Endothelial cell of umbilical vein (primary cell): ENCODE results near the gene TFAP2E. TPM values are rescaled to one million over a fixed set of nuclear protein-coding genes. Genes with fewer than 3 reads are reported as not detected.

Experiments used
- BruUV-seq: library from RNA; stranded (reverse); fragments of 400-500 nt; replicated peaks from 2 replicates; lab custom pipeline; 2021; lab: Mats Ljungman, UMichigan
- CTCF ChIA-PET: fragments of 300-600, 350-600 bp; sonication (Branson Sonifier 250); formaldehyde crosslinking; loops from one replicate; lab custom pipeline; 2021; ENCODE audit warnings: antibody characterized with exemption, inconsistent platforms; lab: Charles Lee
- POLR2A ChIA-PET: fragments of 300-600, 350-600 bp; sonication (Branson Sonifier 250); formaldehyde crosslinking; loops from one replicate; lab custom pipeline; 2021; ENCODE audit warnings: antibody characterized with exemption, inconsistent platforms; lab: Charles Lee
- DNase-seq: peaks from one replicate; pipeline ENCODE4 v3.0.0-alpha.2; 2011; ENCODE audit warnings: low read depth, low spot score
- FAIRE-seq: peaks from 2 replicates; lab custom pipeline; 2011; peaks lifted over from hg19 to GRCh38; lab: Jason Lieb, UNC
- H2AFZ ChIP-seq: 2 replicates; pipeline ENCODE4 v1.6.0; 2012; ENCODE audit warnings: low read depth, low read length, control low read depth, inconsistent platforms
- H3K27ac ChIP-seq: 2 replicates; pipeline ENCODE4 v1.5.1; 2011; ENCODE audit warnings: low read depth, mild to moderate bottlenecking, control low read depth, low read length, moderate library complexity; ENCODE audit not compliant: insufficient read depth
- H3K27me3 ChIP-seq, 2 experiments: 2 replicates each; pipeline versions ENCODE4 v1.6.0 to v1.6.1; 2011; ENCODE audit warnings: low read length in 2 of 2, mixed read lengths in 1 of 2; ENCODE audit not compliant: control insufficient read depth in 2 of 2, insufficient read depth in 2 of 2
- H3K36me3 ChIP-seq, 2 experiments: 2 replicates in 1 of 2; 3 replicates in 1 of 2; pipeline ENCODE4 v1.5.1; 2011; ENCODE audit warnings: low read length in 2 of 2, mild to moderate bottlenecking in 1 of 2, moderate library complexity in 1 of 2; ENCODE audit not compliant: control insufficient read depth in 2 of 2, insufficient read depth in 2 of 2; ENCODE audit errors: extremely low read depth in 1 of 2
- H3K4me1 ChIP-seq: 3 replicates; pipeline ENCODE4 v1.5.1; 2011; ENCODE audit warnings: mild to moderate bottlenecking, low read length; ENCODE audit not compliant: control insufficient read depth, insufficient read depth; ENCODE audit errors: extremely low read depth
- H3K4me2 ChIP-seq: 2 replicates; pipeline ENCODE4 v1.6.1; 2011; ENCODE audit warnings: low read length, control low read depth, mixed read lengths; ENCODE audit not compliant: insufficient read depth
- H3K4me3 ChIP-seq, 3 experiments: fragments of 200-600 bp in 1 of 3; sonication (generic), shearing (Covaris generic) in 1 of 3; replicated peaks in 1 of 3; 2 replicates each; pipeline ENCODE4 v1.5.1; 2011 to 2016; ENCODE audit warnings: control low read depth in 3 of 3, low read length in 3 of 3, mild to moderate bottlenecking in 2 of 3, inconsistent platforms in 1 of 3, low read depth in 1 of 3, moderate library complexity in 1 of 3; ENCODE audit not compliant: insufficient read depth in 1 of 3
- H3K79me2 ChIP-seq: 2 replicates; pipeline ENCODE4 v1.6.0; 2012; ENCODE audit warnings: low read length, inconsistent platforms; ENCODE audit not compliant: control insufficient read depth, insufficient read depth
- H3K9ac ChIP-seq: replicated peaks from 2 replicates; pipeline ENCODE3; 2011; ENCODE audit warnings: low read length, control low read depth; ENCODE audit not compliant: insufficient read depth; ENCODE audit errors: extremely low read depth
- H3K9me1 ChIP-seq: replicated peaks from 3 replicates; pipeline ENCODE4 v1.6.0; 2011; ENCODE audit warnings: mild to moderate bottlenecking, low read length; ENCODE audit not compliant: control insufficient read depth, insufficient read depth; ENCODE audit errors: extremely low read depth
- H3K9me3 ChIP-seq: replicated peaks from 2 replicates; pipeline ENCODE4 v1.5.1; 2012; ENCODE audit warnings: low read length, inconsistent platforms; ENCODE audit not compliant: control insufficient read depth, insufficient read depth
- H4K20me1 ChIP-seq: replicated peaks from 2 replicates; pipeline ENCODE3; 2011; ENCODE audit warnings: mild to moderate bottlenecking, low read length; ENCODE audit not compliant: control insufficient read depth, insufficient read depth; ENCODE audit errors: extremely low read depth
- EZH2 ChIP-seq: IDR thresholded peaks from 2 replicates; pipeline ENCODE4 v1.6.1; 2012; ENCODE audit warnings: borderline replicate concordance, low read depth, mild to moderate bottlenecking, moderate library complexity, low read length, inconsistent platforms; ENCODE audit not compliant: severe bottlenecking
- FOS ChIP-seq: IDR thresholded peaks from 2 replicates; pipeline ENCODE4 v1.6.1; 2011; ENCODE audit warnings: mild to moderate bottlenecking, low read length, moderate library complexity, borderline replicate concordance; ENCODE audit not compliant: insufficient read depth
- GATA2 ChIP-seq: IDR thresholded peaks from 2 replicates; pipeline ENCODE4 v1.7.0; 2011; ENCODE audit warnings: low read depth, mild to moderate bottlenecking, moderate library complexity, mixed read lengths, low read length; ENCODE audit not compliant: insufficient read length, insufficient read depth
- JUN ChIP-seq: IDR thresholded peaks from 2 replicates; pipeline ENCODE4 v1.6.1; 2011; ENCODE audit warnings: borderline replicate concordance, low read depth; ENCODE audit not compliant: insufficient read length, insufficient read depth
- MYC ChIP-seq: IDR thresholded peaks from one replicate; pipeline ENCODE4 v1.6.1; 2011; ENCODE audit warnings: mild to moderate bottlenecking, low read depth, low read length
- POLR2A ChIP-seq: IDR thresholded peaks from 2 replicates; pipeline ENCODE4 v1.6.1; 2012; ENCODE audit warnings: low read depth, mild to moderate bottlenecking, control low read depth, low read length
- POLR2AphosphoS5 ChIP-seq: IDR thresholded peaks from 2 replicates; pipeline ENCODE4 v1.6.1; 2012; ENCODE audit warnings: low read depth, mild to moderate bottlenecking, control low read depth, low read length, moderate library complexity; ENCODE audit not compliant: insufficient read depth
- dilution Hi-C: fragments of 300-500 bp; cut with MboI; formaldehyde crosslinking; loops from one replicate; pipeline ENCODE4 v1.15.0; 2019; ENCODE audit warnings: low sequenced_read_pairs; ENCODE audit not compliant: extremely low pct_ligation_motif_present
- intact Hi-C: fragments of 100-400 bp; cut with micrococcal nuclease; formaldehyde crosslinking; loops from one replicate; pipeline ENCODE4 v1.10.0; 2022
- polyA plus RNA-seq, 4 experiments: library from polyadenylated mRNA; depleted of rRNA in 3 of 4; stranded (reverse) in 3 of 4; unstranded in 1 of 4; fragments of >200 nt; gene quantifications; 2 replicates each; pipeline versions ENCODE4 v1.2.1 to v1.2.3, GENCODE V29; 2011 to 2012; ENCODE audit warnings: missing spikeins in 1 of 4
- total RNA-seq: library from RNA; stranded (reverse); gene quantifications from 2 replicates; pipeline ENCODE4 v1.2.3, GENCODE V29; 2021
- TF ChIP-seq, protein P1 (sequence below), 2 donors: IDR thresholded peaks; 1 replicate in 1 of 2; 2 replicates in 1 of 2; pipeline ENCODE4 v1.5.1; 2011; ENCODE audit warnings: low read length in 2 of 2, mild to moderate bottlenecking in 2 of 2, moderate library complexity in 2 of 2, control low read depth in 1 of 2, inconsistent platforms in 1 of 2, low read depth in 1 of 2; ENCODE audit not compliant: insufficient read depth in 1 of 2; ENCODE audit errors: extremely low read depth in 1 of 2
- TF ChIP-seq, protein P2 (sequence below): IDR thresholded peaks from 2 replicates; pipeline ENCODE4 v1.6.1; 2011; ENCODE audit not compliant: insufficient read depth, insufficient read length

Gene TFAP2E
- total and polyA plus RNA-seq, 2 donors (not counting 3 experiments of a cell fraction or from before 2014, with no cell fraction given), result 0.06 TPM; not detected in 1

DNA sequence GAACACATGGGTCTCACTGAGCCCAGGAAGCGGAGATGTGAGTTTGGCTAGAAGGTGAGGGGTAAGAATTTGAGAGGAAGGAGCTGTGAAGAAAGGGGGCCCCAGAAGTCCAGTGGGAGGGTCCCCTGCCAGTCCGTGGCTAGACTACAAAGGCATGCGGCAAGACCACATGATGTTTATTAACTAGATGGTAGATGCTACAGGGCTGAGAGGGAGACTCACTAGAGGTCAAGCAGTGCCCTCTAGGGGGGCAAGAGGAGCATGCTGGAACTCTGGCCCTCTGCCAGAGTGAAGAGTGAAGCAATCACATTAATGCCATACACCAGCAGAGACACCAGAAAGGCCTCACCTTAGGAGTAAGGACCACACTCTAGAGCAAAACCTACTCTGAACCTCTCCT, 28.1 kb upstream of the TFAP2E start:
- Histone ChIP-seq H3K27ac (no peak overlapping the region), H3K27me3 (no peaks in the 10 kb centered on the region), H4K20me1 (peaks cover 2% of the 10 kb centered on the region), H3K9me3 (no peaks in the 10 kb centered on the region), H3K4me2 (no peak overlapping the region), H3K79me2 (no peaks in the 10 kb centered on the region), H3K36me3 (no peaks in the 10 kb centered on the region), H3K9me1 (no peaks in the 10 kb centered on the region), H2AFZ (no peak overlapping the region), H3K4me3 (no peak overlapping the region), H3K4me1 (no peaks in the 10 kb centered on the region), H3K9ac (no peak overlapping the region)
- FAIRE-seq, result no peak
- DNase-seq, result no peak
- dilution Hi-C loops, result no loop called here
- intact Hi-C loops, result no loop called here
- TF ChIP-seq, protein P1, sequence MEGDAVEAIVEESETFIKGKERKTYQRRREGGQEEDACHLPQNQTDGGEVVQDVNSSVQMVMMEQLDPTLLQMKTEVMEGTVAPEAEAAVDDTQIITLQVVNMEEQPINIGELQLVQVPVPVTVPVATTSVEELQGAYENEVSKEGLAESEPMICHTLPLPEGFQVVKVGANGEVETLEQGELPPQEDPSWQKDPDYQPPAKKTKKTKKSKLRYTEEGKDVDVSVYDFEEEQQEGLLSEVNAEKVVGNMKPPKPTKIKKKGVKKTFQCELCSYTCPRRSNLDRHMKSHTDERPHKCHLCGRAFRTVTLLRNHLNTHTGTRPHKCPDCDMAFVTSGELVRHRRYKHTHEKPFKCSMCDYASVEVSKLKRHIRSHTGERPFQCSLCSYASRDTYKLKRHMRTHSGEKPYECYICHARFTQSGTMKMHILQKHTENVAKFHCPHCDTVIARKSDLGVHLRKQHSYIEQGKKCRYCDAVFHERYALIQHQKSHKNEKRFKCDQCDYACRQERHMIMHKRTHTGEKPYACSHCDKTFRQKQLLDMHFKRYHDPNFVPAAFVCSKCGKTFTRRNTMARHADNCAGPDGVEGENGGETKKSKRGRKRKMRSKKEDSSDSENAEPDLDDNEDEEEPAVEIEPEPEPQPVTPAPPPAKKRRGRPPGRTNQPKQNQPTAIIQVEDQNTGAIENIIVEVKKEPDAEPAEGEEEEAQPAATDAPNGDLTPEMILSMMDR (IDR thresholded peaks at IDR 0.05; ENCODE audit: extremely low read depth in 1 of 2, insufficient read depth in 1 of 2, low read depth in 1 of 2, low read length in 2 of 2), result no peak
- TF ChIP-seq, protein P2, sequence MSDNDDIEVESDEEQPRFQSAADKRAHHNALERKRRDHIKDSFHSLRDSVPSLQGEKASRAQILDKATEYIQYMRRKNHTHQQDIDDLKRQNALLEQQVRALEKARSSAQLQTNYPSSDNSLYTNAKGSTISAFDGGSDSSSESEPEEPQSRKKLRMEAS, result no peak
- TF ChIP-seq MYC (no peak), FOS (no peak), POLR2AphosphoS5 (no peak), GATA2 (no peak), EZH2 (no peak), JUN (no peak), POLR2A (no peak)
- BruUV-seq, result no TSS peak
- ChIA-PET POLR2A (no interaction called here), CTCF (interaction anchor here (1.6 to 2.4 kb wide), 2 partner anchors 91 to 94 kb away, joined by 3 to 10 read pairs; no protein-coding TSS in a partner anchor)
